IMR-90 (cell line): ENCODE results near the gene DEDD2. TPM values are rescaled to one million over a fixed set of nuclear protein-coding genes. Genes with fewer than 3 reads are reported as not detected.

Source experiments
- ATAC-seq: fragments of 200-7000 bp; cut with Tn5 transposase; 2 replicates; pipeline ENCODE4 v1.9.1; 2020; ENCODE audit warnings: low read depth, mild to moderate bottlenecking, moderate library complexity
- BruUV-seq: library from RNA; stranded (reverse); fragments of 400-500 nt; replicated peaks from 2 replicates; lab custom pipeline; 2021; lab: Mats Ljungman, UMichigan
- CTCF ChIA-PET: fragments of 300-600 bp; formaldehyde crosslinking; extraction: SDS; loops from one replicate; lab custom pipeline; 2021; ENCODE audit warnings: antibody characterized with exemption; lab: Yijun Ruan, JAX
- POLR2A ChIA-PET: fragments of 300-600 bp; sonication (Branson Sonifier 250); formaldehyde crosslinking; loops from one replicate; lab custom pipeline; 2022; ENCODE audit warnings: antibody characterized with exemption; ENCODE audit not compliant: unreplicated experiment; lab: Charles Lee
- DNase-seq: peaks from one replicate; pipeline ENCODE4 v3.0.0; 2013
- H2AFZ ChIP-seq: replicated peaks from 2 replicates; pipeline ENCODE3; 2013; ENCODE audit warnings: low read length, mild to moderate bottlenecking; ENCODE audit not compliant: poor library complexity
- H2AK5ac ChIP-seq: 2 replicates; pipeline ENCODE4 v1.6.1; 2013; ENCODE audit warnings: low read depth, low read length, inconsistent platforms
- H2AK9ac ChIP-seq: replicated peaks from 2 replicates; pipeline ENCODE3; 2013; ENCODE audit warnings: mild to moderate bottlenecking, low read depth, low read length, moderate library complexity; ENCODE audit not compliant: poor library complexity
- H2BK120ac ChIP-seq: 2 replicates; pipeline ENCODE4 v1.6.1; 2013; ENCODE audit warnings: low read depth, low read length, inconsistent platforms
- H2BK15ac ChIP-seq: 3 replicates; pipeline ENCODE4 v1.6.1; 2013; ENCODE audit warnings: low read depth, low read length, inconsistent platforms
- H2BK20ac ChIP-seq: 2 replicates; pipeline ENCODE4 v1.6.1; 2013; ENCODE audit warnings: low read depth, mild to moderate bottlenecking, inconsistent platforms, low read length, moderate library complexity
- H2BK5ac ChIP-seq: 2 replicates; pipeline ENCODE4 v1.6.1; 2013; ENCODE audit warnings: mild to moderate bottlenecking, low read depth, low read length, inconsistent platforms; ENCODE audit not compliant: poor library complexity, severe bottlenecking
- H3K14ac ChIP-seq: replicated peaks from 2 replicates; pipeline ENCODE4 v1.6.1; 2013; ENCODE audit warnings: low read depth, low read length, inconsistent platforms
- H3K18ac ChIP-seq: 2 replicates; pipeline ENCODE4 v1.6.1; 2013; ENCODE audit warnings: low read depth, low read length, control low read depth
- H3K23ac ChIP-seq: 2 replicates; pipeline ENCODE4 v1.6.1; 2013; ENCODE audit warnings: low read depth, low read length, inconsistent platforms
- H3K27ac ChIP-seq: 2 replicates; pipeline ENCODE4 v1.5.1; 2013; ENCODE audit warnings: mild to moderate bottlenecking, control low read depth, low read length; ENCODE audit not compliant: insufficient read depth
- H3K27me3 ChIP-seq: 2 replicates; pipeline ENCODE4 v1.6.1; 2013; ENCODE audit warnings: low read length; ENCODE audit not compliant: control insufficient read depth, insufficient read depth
- H3K36me3 ChIP-seq: 2 replicates; pipeline ENCODE4 v1.6.1; 2013; ENCODE audit warnings: low read length, mixed read lengths; ENCODE audit not compliant: control insufficient read depth, insufficient read depth
- H3K4ac ChIP-seq: 2 replicates; pipeline ENCODE4 v1.6.1; 2013; ENCODE audit warnings: low read depth, low read length, inconsistent platforms
- H3K4me1 ChIP-seq: 2 replicates; pipeline ENCODE4 v1.6.1; 2013; ENCODE audit warnings: low read length, mixed read lengths; ENCODE audit not compliant: control insufficient read depth, insufficient read depth
- H3K4me2 ChIP-seq: 2 replicates; pipeline ENCODE4 v1.6.1; 2013; ENCODE audit warnings: low read depth, mild to moderate bottlenecking, control low read depth, low read length, moderate library complexity
- H3K4me3 ChIP-seq: 2 replicates; pipeline ENCODE4 v1.5.1; 2013; ENCODE audit warnings: low read depth, mild to moderate bottlenecking, control low read depth, low read length, moderate library complexity; ENCODE audit not compliant: insufficient read depth
- H3K56ac ChIP-seq: 2 replicates; pipeline ENCODE4 v1.6.1; 2013; ENCODE audit warnings: low read length, inconsistent platforms; ENCODE audit not compliant: insufficient read depth; ENCODE audit errors: extremely low read depth
- H3K79me1 ChIP-seq, 2 experiments: 2 replicates each; pipeline ENCODE4 v1.6.1; 2013; ENCODE audit warnings: low read length in 2 of 2, inconsistent platforms in 1 of 2, low read depth in 1 of 2
- H3K9ac ChIP-seq: 2 replicates; pipeline ENCODE4 v1.6.1; 2013; ENCODE audit warnings: low read depth, low read length, control low read depth
- H3K9me1 ChIP-seq: 2 replicates; pipeline ENCODE4 v1.6.1; 2013; ENCODE audit warnings: low read length, inconsistent platforms; ENCODE audit not compliant: insufficient read depth
- H3K9me3 ChIP-seq: 2 replicates; pipeline ENCODE4 v1.6.1; 2013; ENCODE audit warnings: low read length; ENCODE audit not compliant: control insufficient read depth, insufficient read depth
- H4K20me1 ChIP-seq: 2 replicates; pipeline ENCODE4 v1.6.1; 2013; ENCODE audit warnings: low read length, inconsistent platforms; ENCODE audit not compliant: insufficient read depth
- H4K5ac ChIP-seq: 2 replicates; pipeline ENCODE4 v1.6.1; 2013; ENCODE audit warnings: mild to moderate bottlenecking, low read depth, low read length, control low read depth
- H4K8ac ChIP-seq, 2 experiments: 2 replicates each; pipeline ENCODE4 v1.6.1; 2013; ENCODE audit warnings: low read depth in 2 of 2, low read length in 2 of 2, control low read depth in 1 of 2, inconsistent platforms in 1 of 2
- H4K91ac ChIP-seq: 2 replicates; pipeline ENCODE4 v1.6.1; 2013; ENCODE audit warnings: low read depth, low read length, inconsistent platforms; ENCODE audit not compliant: insufficient read depth
- BHLHE40 ChIP-seq: fragments of 150-350 bp; IDR thresholded peaks from 2 replicates; pipeline ENCODE4 v1.6.1; 2016; ENCODE audit warnings: mild to moderate bottlenecking, low read depth, low read length
- CEBPB ChIP-seq: IDR thresholded peaks from 2 replicates; pipeline ENCODE4 v1.6.1; 2012; ENCODE audit warnings: low read depth, low read length, improper control_type of control experiment
- CHD1 ChIP-seq: IDR thresholded peaks from 2 replicates; pipeline ENCODE4 v1.6.1; 2012; ENCODE audit warnings: low read depth, low read length, improper control_type of control experiment
- CTCF ChIP-seq: conservative IDR thresholded peaks from 2 replicates; pipeline ENCODE4 v1.5.1; 2012; ENCODE audit warnings: mild to moderate bottlenecking, low read depth, low read length, improper control_type of control experiment
- ELK1 ChIP-seq: fragments of 150-350 bp; IDR thresholded peaks from 2 replicates; pipeline ENCODE4 v1.6.1; 2016; ENCODE audit warnings: low read depth, mild to moderate bottlenecking, low read length, moderate library complexity, borderline replicate concordance
- FOS ChIP-seq: fragments of 150-350 bp; IDR thresholded peaks from 2 replicates; pipeline ENCODE4 v1.6.1; 2016; ENCODE audit warnings: low read depth, low read length
- MAFK ChIP-seq: IDR thresholded peaks from 2 replicates; pipeline ENCODE4 v1.6.1; 2012; ENCODE audit warnings: low read depth, low read length, improper control_type of control experiment
- MXI1 ChIP-seq: IDR thresholded peaks from 2 replicates; pipeline ENCODE4 v1.6.1; 2012; ENCODE audit warnings: low read depth, mild to moderate bottlenecking, low read length, moderate library complexity, borderline replicate concordance
- NFE2L2 ChIP-seq: fragments of 150-350 bp; IDR thresholded peaks from 2 replicates; pipeline ENCODE4 v1.6.1; 2016; ENCODE audit warnings: low read depth, mild to moderate bottlenecking, low read length
- POLR2A ChIP-seq: IDR thresholded peaks from 2 replicates; pipeline ENCODE4 v1.6.1; 2012; ENCODE audit warnings: mild to moderate bottlenecking, low read depth, low read length
- RCOR1 ChIP-seq: IDR thresholded peaks from 2 replicates; pipeline ENCODE4 v1.6.1; 2012; ENCODE audit warnings: mild to moderate bottlenecking, low read length, improper control_type of control experiment; ENCODE audit not compliant: insufficient replicate concordance
- SMC3 ChIP-seq: fragments of 150-350 bp; IDR thresholded peaks from 2 replicates; pipeline ENCODE4 v1.6.1; 2016; ENCODE audit warnings: low read depth, mild to moderate bottlenecking, antibody characterized with exemption, low read length, moderate library complexity
- USF2 ChIP-seq: fragments of 150-350 bp; IDR thresholded peaks from 2 replicates; pipeline ENCODE4 v1.6.1; 2017; ENCODE audit warnings: mild to moderate bottlenecking, antibody characterized with exemption, low read length, low read depth
- WGBS, 2 experiments: methylation state at CpG; one replicate each; pipeline versions ENCODE4 v1.1.5 to v1.1.7; 2013; ENCODE audit warnings: missing lambda C conversion rate in 2 of 2; ENCODE audit not compliant: insufficient read length in 1 of 2; ENCODE audit errors: extremely low coverage in 2 of 2; 5-methylcytosine and 5-hydroxymethylcytosine counted together
- dilution Hi-C: fragments of 300-500 bp; cut with HindIII; formaldehyde crosslinking; loops from one replicate; pipeline ENCODE4 v1.14.3; 2018; ENCODE audit warnings: low sequenced_read_pairs; ENCODE audit not compliant: unreplicated experiment
- in situ Hi-C: fragments of 300-500 bp; cut with MboI; formaldehyde crosslinking; loops from 3 replicates; pipeline ENCODE4 v1.14.3; 2019; ENCODE audit warnings: low sequenced_read_pairs, inconsistent platforms, mixed read lengths
- intact Hi-C: fragments of 100-400 bp; cut with micrococcal nuclease; formaldehyde crosslinking; loops from 2 replicates; pipeline ENCODE4 v1.10.0; 2022
- polyA plus RNA-seq, 3 experiments: library from polyadenylated mRNA; depleted of rRNA; stranded (reverse); fragments of >200 nt; gene quantifications; 2 replicates each; pipeline ENCODE4 v1.2.3, GENCODE V29; 2012; ENCODE audit warnings: low replicate concordance in 1 of 3
- total RNA-seq: library from RNA; depleted of rRNA; stranded (reverse); fragments of >200 nt; gene quantifications from 2 replicates; pipeline ENCODE4 v1.2.3, GENCODE V29; 2012

The DEDD2 gene
- total and polyA plus RNA-seq, 2 of the 4 experiments (the other 2 are of a cell fraction): 8.2 to 21.0 TPM

GRCh38 chr19:42242069-42242511 lies 24.6 kb upstream of the DEDD2 start:
- H2BK5ac ChIP-seq: peak overlapping the region; percentile 21
- peak overlapping the region; percentile 83 for H3K27ac ChIP-seq
- peak overlapping the region; percentile 98 for H3K9ac ChIP-seq
- no CpG with 5 or more reads among the region's 49 CpGs for WGBS, 2 experiments
- H3K4ac ChIP-seq: peak overlapping the region; percentile 79
- H4K8ac ChIP-seq: peak overlapping the region in 1 of 2 experiments; percentile 86; a peak in 2 of 4 replicates
- ChIA-PET CTCF (interaction anchor here (1.1 kb wide), 1 partner anchor 9 kb away, joined by 3 read pairs; no protein-coding TSS in a partner anchor), POLR2A (no interaction called here)
- DNase-seq: no peak
- H3K79me1 ChIP-seq: peaks cover 17 to 65% of the 10 kb centered on the region in 2 experiments
- H2BK20ac ChIP-seq: no peak overlapping the region
- peak overlapping the region; percentile 98 for H3K23ac ChIP-seq
- no TSS peak for BruUV-seq
- peak overlapping the region; percentile 93 for H2AFZ ChIP-seq
- peak overlapping the region; percentile 91 for H3K4me3 ChIP-seq
- H3K4me1 ChIP-seq: peaks cover 8% of the 10 kb centered on the region
- H3K9me3 ChIP-seq: no peaks in the 10 kb centered on the region
- peaks cover 4% of the 10 kb centered on the region; the same call in 1 of the 2 replicates for H3K9me1 ChIP-seq
- H3K18ac ChIP-seq: 0 out of 2 replicates have a peak overlapping the region, but pooled peaks have one; percentile 22
- TF ChIP-seq RCOR1: no peak
- no peak for TF ChIP-seq USF2
- no peak for TF ChIP-seq MXI1
- no peak for TF ChIP-seq POLR2A
- no peak for TF ChIP-seq BHLHE40
- TF ChIP-seq CEBPB: no peak
- TF ChIP-seq FOS: no peak
- no peak for TF ChIP-seq NFE2L2
- no peak for TF ChIP-seq SMC3
- TF ChIP-seq CTCF: no peak
- TF ChIP-seq ELK1: no peak
- TF ChIP-seq MAFK: no peak
- TF ChIP-seq CHD1: no peak
- H4K20me1 ChIP-seq: peaks cover 13% of the 10 kb centered on the region
- peak overlapping the region; percentile 95 for H2AK9ac ChIP-seq
- H2BK15ac ChIP-seq: no peak overlapping the region
- H4K5ac ChIP-seq: peak overlapping the region; percentile 66
- intact Hi-C loops (loop anchor here (2.0 to 5.0 kb wide), 3 partner anchors 21 to 135 kb away; partner anchors contain the start of genes POU2F2 and ZNF526), dilution Hi-C loops (no loop called here), in situ Hi-C loops (no loop called here)
- peaks cover 10% of the 10 kb centered on the region for H3K36me3 ChIP-seq
- H3K56ac ChIP-seq: peak overlapping the region; percentile 90
- H4K91ac ChIP-seq: peak overlapping the region; percentile 63; the same call in 1 of the 2 replicates
- H3K14ac ChIP-seq: peak overlapping the region; percentile 98
- peak overlapping the region; percentile 63; the same call in 1 of the 2 replicates for H2AK5ac ChIP-seq
- H3K4me2 ChIP-seq: peak overlapping the region; percentile 96
- H2BK120ac ChIP-seq: no peak overlapping the region
- peak; percentile 0; the same call in 1 of the 2 replicates for ATAC-seq
- no peaks in the 10 kb centered on the region for H3K27me3 ChIP-seq
